ENCODE results near the gene SLC16A3. TPM values are rescaled to one million over a fixed set of nuclear protein-coding genes. Genes with fewer than 3 reads are reported as not detected.

Gene SLC16A3
- total and polyA plus RNA-seq, 2 experiments from 2014 or later, result 3.5 to 10.6 TPM

- H3K36me3 Mint-ChIP-seq (ENCODE audit: low read depth), result no peaks in the 10 kb centered on the region; the same call in 2 of the 3 replicates
- peaks cover 4% of the 10 kb centered on the region for H3K27me3 Mint-ChIP-seq (ENCODE audit: insufficient read depth, low read depth, poor library complexity)
- H3K4me1 Mint-ChIP-seq, result peaks cover 5% of the 10 kb centered on the region; the same call in 1 of the 3 replicates
- Histone ChIP-seq H3K4me1 (ENCODE audit: insufficient read depth) (no peaks in the 10 kb centered on the region), H3K36me3 (ENCODE audit: insufficient read depth) (no peaks in the 10 kb centered on the region), H2AFZ (no peak overlapping the region), H3F3A (replicated peaks; ENCODE audit: low read depth) (peaks cover 10% of the 10 kb centered on the region; the same call in 1 of the 2 replicates), H3K4me3 (no peak overlapping the region), H3K79me2 (replicated peaks; ENCODE audit: insufficient read depth) (0 out of 2 replicates have a peak, but pooled peaks cover 3% of the 10 kb centered on the region), H3K9me2 (ENCODE audit: insufficient read depth) (no peaks in the 10 kb centered on the region), H3K4me2 (no peak overlapping the region), H3K27me3 (ENCODE audit: insufficient read depth) (no peaks in the 10 kb centered on the region), H3K27ac (ENCODE audit: low read depth) (no peak overlapping the region), H4K20me1 (replicated peaks; ENCODE audit: insufficient read depth) (no peaks in the 10 kb centered on the region)
- H3K9me3 Mint-ChIP-seq, result no peaks in the 10 kb centered on the region; the same call in 2 of the 3 replicates
- H3K27ac Mint-ChIP-seq, result no peak overlapping the region
- H3K4me3 Mint-ChIP-seq, result no peak overlapping the region
- DNase-seq (ENCODE audit: low spot score) (no peak), ATAC-seq (no peak)
- TF ChIP-seq REST (IDR thresholded peaks at IDR 0.05; ENCODE audit: unreplicated experiment) (no peak), ZNF331 (CRISPR knock-in tag; IDR thresholded peaks at IDR 0.05; ENCODE audit: low read depth) (no peak), JUNB (IDR thresholded peaks at IDR 0.05; ENCODE audit: unreplicated experiment) (no peak), CTCF (conservative IDR thresholded peaks at IDR 0.05; ENCODE audit: low read depth in 2 of 2) (no peak), ETS1 (IDR thresholded peaks at IDR 0.05) (no peak)
These were observed 59.3 kb downstream of the SLC16A3 start for GRCh38 chr17:82287868-82288801.

Small RNA genes lying within 50 kb of the gene (microRNA-seq; reads per million reads assigned to microRNA genes)
- gene MIR6787, result not detected

Other genes starting within 250 kb of the SLC16A3 start
- gene CENPX, start 206.2 kb upstream of the SLC16A3 start, total RNA-seq (2014; rRNA removed; shearing (Covaris generic)), result 114 and 127 TPM in 2 replicates
- gene CENPX, start 206.2 kb upstream of the SLC16A3 start, polyA plus RNA-seq (2016; fragmentation: Nextera tagmentation; extraction: Ambion mirVana), result 157 and 172 TPM in 2 replicates
- gene LRRC45, start 205.7 kb upstream of the SLC16A3 start, total RNA-seq (2014; rRNA removed; shearing (Covaris generic)), result 40.7 and 41.6 TPM in 2 replicates
- gene LRRC45, start 205.7 kb upstream of the SLC16A3 start, polyA plus RNA-seq (2016; fragmentation: Nextera tagmentation; extraction: Ambion mirVana), result 16.1 and 17.6 TPM in 2 replicates
- gene RAC3, start 197.4 kb upstream of the SLC16A3 start, total RNA-seq (2014; rRNA removed; shearing (Covaris generic)), result 211 and 293 TPM in 2 replicates
- gene RAC3, start 197.4 kb upstream of the SLC16A3 start, polyA plus RNA-seq (2016; fragmentation: Nextera tagmentation; extraction: Ambion mirVana), result 31.5 and 35.6 TPM in 2 replicates
- 84.8 and 86.9 TPM in 2 replicates for gene DCXR, start 191.3 kb upstream of the SLC16A3 start, total RNA-seq (2014; rRNA removed; shearing (Covaris generic))
- 137 and 147 TPM in 2 replicates for gene DCXR, start 191.3 kb upstream of the SLC16A3 start, polyA plus RNA-seq (2016; fragmentation: Nextera tagmentation; extraction: Ambion mirVana)
- gene RFNG, start 177.2 kb upstream of the SLC16A3 start, total RNA-seq (2014; rRNA removed; shearing (Covaris generic)), result 36.9 and 44.7 TPM in 2 replicates
- gene RFNG, start 177.2 kb upstream of the SLC16A3 start, polyA plus RNA-seq (2016; fragmentation: Nextera tagmentation; extraction: Ambion mirVana), result 18.0 and 18.9 TPM in 2 replicates
- 228 and 242 TPM in 2 replicates for gene GPS1, start 177.1 kb upstream of the SLC16A3 start, total RNA-seq (2014; rRNA removed; shearing (Covaris generic))
- 136 and 148 TPM in 2 replicates for gene GPS1, start 177.1 kb upstream of the SLC16A3 start, polyA plus RNA-seq (2016; fragmentation: Nextera tagmentation; extraction: Ambion mirVana)
- gene DUS1L, start 163.2 kb upstream of the SLC16A3 start, total RNA-seq (2014; rRNA removed; shearing (Covaris generic)), result 110 and 122 TPM in 2 replicates
- gene DUS1L, start 163.2 kb upstream of the SLC16A3 start, polyA plus RNA-seq (2016; fragmentation: Nextera tagmentation; extraction: Ambion mirVana), result 66.0 and 105 TPM in 2 replicates
- gene FASN, start 130.8 kb upstream of the SLC16A3 start, total RNA-seq (2014; rRNA removed; shearing (Covaris generic)), result 692 and 849 TPM in 2 replicates
- gene FASN, start 130.8 kb upstream of the SLC16A3 start, polyA plus RNA-seq (2016; fragmentation: Nextera tagmentation; extraction: Ambion mirVana), result 110 and 120 TPM in 2 replicates
- gene CCDC57, start 16.2 kb upstream of the SLC16A3 start, total RNA-seq (2014; rRNA removed; shearing (Covaris generic)), result 6.7 and 16.3 TPM in 2 replicates
- gene CCDC57, start 16.2 kb upstream of the SLC16A3 start, polyA plus RNA-seq (2016; fragmentation: Nextera tagmentation; extraction: Ambion mirVana), result 6.4 and 7.0 TPM in 2 replicates
- 48.4 and 66.4 TPM in 2 replicates for gene CSNK1D, start 44.7 kb downstream of the SLC16A3 start, total RNA-seq (2014; rRNA removed; shearing (Covaris generic))
- gene CSNK1D, start 44.7 kb downstream of the SLC16A3 start, polyA plus RNA-seq (2016; fragmentation: Nextera tagmentation; extraction: Ambion mirVana), result 43.5 and 55.3 TPM in 2 replicates
- 0.42 and 0.58 TPM in 2 replicates for gene CD7, start 88.6 kb downstream of the SLC16A3 start, total RNA-seq (2014; rRNA removed; shearing (Covaris generic))
- gene CD7, start 88.6 kb downstream of the SLC16A3 start, polyA plus RNA-seq (2016; fragmentation: Nextera tagmentation; extraction: Ambion mirVana), result 0.44 TPM in 1 of 2 replicates, not detected in the other
- gene SECTM1, start 104.7 kb downstream of the SLC16A3 start, total RNA-seq (2014; rRNA removed; shearing (Covaris generic)), result 0.16 and 1.3 TPM in 2 replicates
- gene SECTM1, start 104.7 kb downstream of the SLC16A3 start, polyA plus RNA-seq (2016; fragmentation: Nextera tagmentation; extraction: Ambion mirVana), result 0.21 TPM in 1 of 2 replicates, not detected in the other
- gene TEX19, start 130.2 kb downstream of the SLC16A3 start, total RNA-seq (2014; rRNA removed; shearing (Covaris generic)), result 0.66 and 1.1 TPM in 2 replicates
- gene TEX19, start 130.2 kb downstream of the SLC16A3 start, polyA plus RNA-seq (2016; fragmentation: Nextera tagmentation; extraction: Ambion mirVana), result 0.10 and 0.23 TPM in 2 replicates
- gene UTS2R, start 142.7 kb downstream of the SLC16A3 start, total RNA-seq (2014; rRNA removed; shearing (Covaris generic)), result 0.49 and 0.82 TPM in 2 replicates
- not detected in 2 replicates for gene UTS2R, start 142.7 kb downstream of the SLC16A3 start, polyA plus RNA-seq (2016; fragmentation: Nextera tagmentation; extraction: Ambion mirVana)
- 23.1 and 31.1 TPM in 2 replicates for gene HEXD, start 189.3 kb downstream of the SLC16A3 start, total RNA-seq (2014; rRNA removed; shearing (Covaris generic))
- gene HEXD, start 189.3 kb downstream of the SLC16A3 start, polyA plus RNA-seq (2016; fragmentation: Nextera tagmentation; extraction: Ambion mirVana), result 11.0 and 11.9 TPM in 2 replicates
- gene OGFOD3, start 189.5 kb downstream of the SLC16A3 start, total RNA-seq (2014; rRNA removed; shearing (Covaris generic)), result 24.6 and 30.8 TPM in 2 replicates
- gene OGFOD3, start 189.5 kb downstream of the SLC16A3 start, polyA plus RNA-seq (2016; fragmentation: Nextera tagmentation; extraction: Ambion mirVana), result 9.6 and 10.6 TPM in 2 replicates
- gene CYBC1, start 221.7 kb downstream of the SLC16A3 start, total RNA-seq (2014; rRNA removed; shearing (Covaris generic)), result 61.2 and 72.4 TPM in 2 replicates
- gene CYBC1, start 221.7 kb downstream of the SLC16A3 start, polyA plus RNA-seq (2016; fragmentation: Nextera tagmentation; extraction: Ambion mirVana), result 22.5 and 24.7 TPM in 2 replicates
- gene NARF, start 229.7 kb downstream of the SLC16A3 start, total RNA-seq (2014; rRNA removed; shearing (Covaris generic)), result 66.1 and 83.8 TPM in 2 replicates
- 67.1 and 69.5 TPM in 2 replicates for gene NARF, start 229.7 kb downstream of the SLC16A3 start, polyA plus RNA-seq (2016; fragmentation: Nextera tagmentation; extraction: Ambion mirVana)

Data from GM23338 (cell line).